OCI-LY7 (cell line): ENCODE results near the gene PDPN. TPM values are rescaled to one million over a fixed set of nuclear protein-coding genes. Genes with fewer than 3 reads are reported as not detected.

Source experiments
- BruUV-seq: library from RNA; stranded (reverse); fragments of 400-500 nt; replicated peaks from 2 replicates; lab custom pipeline; 2021; lab: Mats Ljungman, UMichigan
- CTCF ChIA-PET: fragments of 300-600 bp; sonication (Branson Sonifier 250); formaldehyde crosslinking; loops from one replicate; lab custom pipeline; 2022; ENCODE audit warnings: antibody characterized with exemption; ENCODE audit not compliant: unreplicated experiment; lab: Charles Lee
- POLR2A ChIA-PET: fragments of 300-600 bp; sonication (Branson Sonifier 250); formaldehyde crosslinking; loops from one replicate; lab custom pipeline; 2022; ENCODE audit warnings: antibody characterized with exemption; lab: Charles Lee
- DNase-seq: peaks from one replicate; pipeline ENCODE4 v3.0.0-alpha.2; 2015; ENCODE audit warnings: low spot score
- H2AFZ ChIP-seq: fragments of 200-600 bp; sonication (generic), shearing (Covaris generic); 2 replicates; pipeline ENCODE4 v1.6.1; 2014; ENCODE audit warnings: mild to moderate bottlenecking, antibody characterized with exemption, low read length, moderate library complexity
- H3K27ac ChIP-seq: fragments of 200-600 bp; sonication (generic); 2 replicates; pipeline ENCODE4 v1.5.1; 2014; ENCODE audit warnings: mixed run types, low read depth, mild to moderate bottlenecking, moderate library complexity, low read length, inconsistent platforms; ENCODE audit not compliant: poor library complexity, severe bottlenecking
- H3K36me3 ChIP-seq: fragments of 200-600 bp; sonication (generic); 2 replicates; pipeline ENCODE4 v1.6.1; 2014; ENCODE audit warnings: mild to moderate bottlenecking, antibody characterized with exemption, low read length, moderate library complexity, mixed read lengths; ENCODE audit not compliant: insufficient read depth
- H3K4me1 ChIP-seq: fragments of 200-600 bp; sonication (generic); 2 replicates; pipeline ENCODE4 v1.5.1; 2014; ENCODE audit warnings: mild to moderate bottlenecking, low read length; ENCODE audit not compliant: insufficient read depth, poor library complexity, severe bottlenecking
- H3K4me2 ChIP-seq: fragments of 200-600 bp; sonication (generic); 2 replicates; pipeline ENCODE4 v1.6.1; 2014; ENCODE audit warnings: mild to moderate bottlenecking, low read length
- H3K4me3 ChIP-seq: fragments of 200-600 bp; sonication (generic); 2 replicates; pipeline ENCODE4 v1.5.1; 2014; ENCODE audit warnings: mild to moderate bottlenecking, low read depth, low read length; ENCODE audit not compliant: poor library complexity, severe bottlenecking
- H3K79me2 ChIP-seq: fragments of 200-600 bp; sonication (generic); 2 replicates; pipeline ENCODE4 v1.6.1; 2016; ENCODE audit warnings: low read depth, mild to moderate bottlenecking, low read length, moderate library complexity, mixed read lengths; ENCODE audit not compliant: insufficient read depth
- H3K9me2 ChIP-seq: fragments of 200-600 bp; sonication (generic); 2 replicates; pipeline ENCODE4 v1.6.1; 2016; ENCODE audit warnings: mild to moderate bottlenecking, low read length, mixed read lengths; ENCODE audit not compliant: insufficient read depth
- H3K9me3 ChIP-seq: fragments of 200-600 bp; sonication (generic); 2 replicates; pipeline ENCODE4 v1.6.1; 2014; ENCODE audit warnings: mild to moderate bottlenecking, mixed run types, low read length, mixed read lengths
- H4K20me1 ChIP-seq: fragments of 200-600 bp; sonication (generic); 2 replicates; pipeline ENCODE4 v1.6.1; 2014; ENCODE audit warnings: mild to moderate bottlenecking, antibody characterized with exemption, low read length, moderate library complexity, mixed read lengths; ENCODE audit not compliant: insufficient read depth
- EZH2phosphoT487 ChIP-seq: fragments of 200-600 bp; sonication (generic); IDR thresholded peaks from 2 replicates; pipeline ENCODE4 v1.6.1; 2018; ENCODE audit warnings: low read depth, borderline replicate concordance, mild to moderate bottlenecking, mixed run types, antibody characterized with exemption, low read length, moderate library complexity, mixed read lengths
- intact Hi-C: fragments of 100-400 bp; cut with micrococcal nuclease; formaldehyde crosslinking; loops from one replicate; pipeline ENCODE4 v1.10.0; 2022; ENCODE audit not compliant: unreplicated experiment
- total RNA-seq, 2 experiments: library from RNA; depleted of rRNA in 1 of 2; stranded (reverse); fragments of >200 nt in 1 of 2; shearing (Covaris generic) in 1 of 2; gene quantifications; 2 replicates each; pipeline ENCODE4 v1.2.3, GENCODE V29; 2014 to 2022
- TF ChIP-seq, protein P1 (sequence below): fragments of 200-600 bp; sonication (generic); conservative IDR thresholded peaks from 2 replicates; pipeline ENCODE4 v1.5.1; 2014; ENCODE audit warnings: mild to moderate bottlenecking, antibody characterized with exemption, low read length, moderate library complexity, mixed read lengths

PDPN gene
- total RNA-seq, 2 experiments from 2014 or later: not detected

DNA sequence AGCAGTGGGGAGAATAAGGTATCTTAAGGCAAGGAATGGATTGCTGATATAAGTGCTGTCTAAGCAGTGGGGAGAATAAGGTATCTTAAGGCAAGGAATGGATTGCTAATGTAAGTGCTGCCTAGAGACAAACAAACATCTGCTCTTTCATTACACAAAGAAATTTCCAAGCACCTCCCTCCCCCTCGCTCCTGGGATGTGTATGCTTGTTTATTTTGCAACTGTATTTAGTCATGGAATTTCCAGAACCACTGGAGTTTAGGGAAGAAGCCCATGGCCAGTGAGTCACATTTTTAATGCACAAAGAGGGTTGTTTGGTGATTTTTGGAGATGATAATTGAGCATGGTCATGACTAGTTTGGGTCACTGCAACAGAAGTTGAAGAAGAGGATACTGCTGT, 21.5 kb downstream of the PDPN start:
- POLR2A ChIA-PET: no interaction called here
- BruUV-seq: no TSS peak
- CTCF ChIA-PET: no interaction called here

DNA sequence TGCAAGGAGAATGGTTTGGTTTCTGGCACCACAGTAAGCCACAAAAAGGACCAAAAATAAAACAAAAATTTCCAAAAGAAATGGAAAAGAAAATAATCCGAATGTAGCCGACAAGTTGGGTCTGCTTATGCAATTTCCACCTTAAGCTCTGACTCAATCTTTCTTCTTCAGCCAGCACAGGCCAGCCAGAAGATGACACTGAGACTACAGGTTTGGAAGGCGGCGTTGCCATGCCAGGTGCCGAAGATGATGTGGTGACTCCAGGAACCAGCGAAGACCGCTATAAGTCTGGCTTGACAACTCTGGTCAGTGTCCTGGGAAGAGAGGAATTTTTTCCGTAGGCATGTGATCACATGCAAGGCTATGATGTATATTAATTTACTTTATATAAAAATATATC, 23.4 kb downstream of the PDPN start:
- Histone ChIP-seq H3K27ac (no peak overlapping the region), H3K4me1 (no peaks in the 10 kb centered on the region), H4K20me1 (no peaks in the 10 kb centered on the region), H3K4me3 (no peak overlapping the region), H3K36me3 (no peaks in the 10 kb centered on the region), H3K4me2 (no peak overlapping the region), H3K9me2 (no peaks in the 10 kb centered on the region), H2AFZ (no peak overlapping the region), H3K79me2 (no peaks in the 10 kb centered on the region), H3K9me3 (no peaks in the 10 kb centered on the region)
- DNase-seq: no peak
- no TSS peak for BruUV-seq
- intact Hi-C loops: no loop called here
- ChIA-PET POLR2A (no interaction called here), CTCF (no interaction called here)
- TF ChIP-seq, protein P1, sequence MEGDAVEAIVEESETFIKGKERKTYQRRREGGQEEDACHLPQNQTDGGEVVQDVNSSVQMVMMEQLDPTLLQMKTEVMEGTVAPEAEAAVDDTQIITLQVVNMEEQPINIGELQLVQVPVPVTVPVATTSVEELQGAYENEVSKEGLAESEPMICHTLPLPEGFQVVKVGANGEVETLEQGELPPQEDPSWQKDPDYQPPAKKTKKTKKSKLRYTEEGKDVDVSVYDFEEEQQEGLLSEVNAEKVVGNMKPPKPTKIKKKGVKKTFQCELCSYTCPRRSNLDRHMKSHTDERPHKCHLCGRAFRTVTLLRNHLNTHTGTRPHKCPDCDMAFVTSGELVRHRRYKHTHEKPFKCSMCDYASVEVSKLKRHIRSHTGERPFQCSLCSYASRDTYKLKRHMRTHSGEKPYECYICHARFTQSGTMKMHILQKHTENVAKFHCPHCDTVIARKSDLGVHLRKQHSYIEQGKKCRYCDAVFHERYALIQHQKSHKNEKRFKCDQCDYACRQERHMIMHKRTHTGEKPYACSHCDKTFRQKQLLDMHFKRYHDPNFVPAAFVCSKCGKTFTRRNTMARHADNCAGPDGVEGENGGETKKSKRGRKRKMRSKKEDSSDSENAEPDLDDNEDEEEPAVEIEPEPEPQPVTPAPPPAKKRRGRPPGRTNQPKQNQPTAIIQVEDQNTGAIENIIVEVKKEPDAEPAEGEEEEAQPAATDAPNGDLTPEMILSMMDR: no peak
- no peak for TF ChIP-seq EZH2phosphoT487

More for the DNA sequence above, 21.5 kb downstream of the PDPN start:
- no peak overlapping the region for H3K4me3 ChIP-seq
- no peaks in the 10 kb centered on the region for H3K4me1 ChIP-seq
- no peak overlapping the region for H2AFZ ChIP-seq
- no peaks in the 10 kb centered on the region for H3K79me2 ChIP-seq
- no peak overlapping the region for H3K27ac ChIP-seq
- no peaks in the 10 kb centered on the region for H3K9me3 ChIP-seq
- intact Hi-C loops: no loop called here
- H3K9me2 ChIP-seq: no peaks in the 10 kb centered on the region
- H3K36me3 ChIP-seq: no peaks in the 10 kb centered on the region
- DNase-seq: no peak
- H4K20me1 ChIP-seq: no peaks in the 10 kb centered on the region
- no peak overlapping the region for H3K4me2 ChIP-seq
- TF ChIP-seq, protein P1: no peak
- no peak for TF ChIP-seq EZH2phosphoT487

DNA sequence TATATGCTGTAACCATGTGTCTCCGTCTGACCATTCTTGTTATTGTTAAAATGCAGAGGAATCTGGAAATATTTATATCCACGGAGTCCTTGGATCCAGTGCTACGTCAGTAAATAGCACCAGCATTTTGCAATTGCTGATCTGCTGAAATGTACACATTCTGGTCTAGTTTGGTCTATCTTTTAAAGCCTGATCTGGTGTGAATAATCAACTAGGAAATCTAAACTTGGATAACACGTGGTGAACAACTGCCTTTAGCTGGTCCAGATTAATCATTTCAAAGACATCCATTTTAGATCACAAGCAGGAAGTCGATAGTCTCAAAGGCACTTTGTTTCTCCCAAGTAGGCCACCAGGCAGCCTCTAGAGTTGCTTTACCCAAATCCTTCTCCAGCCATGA, 32.6 kb downstream of the PDPN start:
- Histone ChIP-seq H3K36me3 (no peaks in the 10 kb centered on the region), H3K4me1 (no peaks in the 10 kb centered on the region), H3K27ac (no peak overlapping the region), H4K20me1 (no peaks in the 10 kb centered on the region), H3K79me2 (no peaks in the 10 kb centered on the region), H3K9me2 (no peaks in the 10 kb centered on the region), H2AFZ (peak overlapping the region; percentile 42; the same call in 1 of the 2 replicates), H3K4me2 (no peak overlapping the region), H3K9me3 (no peaks in the 10 kb centered on the region), H3K4me3 (no peak overlapping the region)
- TF ChIP-seq, protein P1: no peak
- TF ChIP-seq EZH2phosphoT487: no peak
- ChIA-PET CTCF (no interaction called here), POLR2A (interaction anchor here (0.6 kb wide), 1 partner anchor 1082 kb away, joined by 5 read pairs; no protein-coding TSS in a partner anchor)
- BruUV-seq: no TSS peak
- DNase-seq: no peak
- intact Hi-C loops: no loop called here
